Activated CD4-positive, alpha-beta T cell treated with anti-CD3 and anti-CD28 coated beads, Interleukin-2, amount 10 ng/mL, durations not matched to agents 24 days and 14 days (primary cell): ENCODE results near the gene COL19A1. TPM values are rescaled to one million over a fixed set of nuclear protein-coding genes. Genes with fewer than 3 reads are reported as not detected.
A peak's percentile ranks its signal among the peaks of the same experiment; 100 is the strongest.

ENCODE experiments used
- DNase-seq: peaks from one replicate; pipeline ENCODE4 v3.0.0; 2022
- H3K27ac Mint-ChIP-seq: one replicate; pipeline ENCODE4 v1.8.0; 2022; ENCODE audit warnings: mild to moderate bottlenecking, mixed read lengths
- H3K27me3 Mint-ChIP-seq: one replicate; pipeline ENCODE4 v1.8.0; 2022; ENCODE audit warnings: mixed read lengths
- H3K36me3 Mint-ChIP-seq: one replicate; pipeline ENCODE4 v1.8.0; 2022; ENCODE audit warnings: low read depth, mild to moderate bottlenecking, mixed read lengths
- H3K4me1 Mint-ChIP-seq: one replicate; pipeline ENCODE4 v1.8.0; 2021; ENCODE audit warnings: mixed read lengths
- H3K4me3 Mint-ChIP-seq: one replicate; pipeline ENCODE4 v1.8.0; 2022; ENCODE audit warnings: mild to moderate bottlenecking, moderate library complexity, mixed read lengths
- H3K9me3 Mint-ChIP-seq: one replicate; pipeline ENCODE4 v1.8.0; 2021; ENCODE audit warnings: mixed read lengths
- intact Hi-C: fragments of 100-400 bp; cut with micrococcal nuclease; formaldehyde crosslinking; loops from one replicate; pipeline ENCODE4 v1.15.1; 2023
- total RNA-seq: library from RNA; stranded (reverse); gene quantifications from 2 replicates; pipeline ENCODE4 v1.2.3, GENCODE V29; 2022

COL19A1 gene
- total RNA-seq, 1 donor from 2014 or later = not detected

DNA sequence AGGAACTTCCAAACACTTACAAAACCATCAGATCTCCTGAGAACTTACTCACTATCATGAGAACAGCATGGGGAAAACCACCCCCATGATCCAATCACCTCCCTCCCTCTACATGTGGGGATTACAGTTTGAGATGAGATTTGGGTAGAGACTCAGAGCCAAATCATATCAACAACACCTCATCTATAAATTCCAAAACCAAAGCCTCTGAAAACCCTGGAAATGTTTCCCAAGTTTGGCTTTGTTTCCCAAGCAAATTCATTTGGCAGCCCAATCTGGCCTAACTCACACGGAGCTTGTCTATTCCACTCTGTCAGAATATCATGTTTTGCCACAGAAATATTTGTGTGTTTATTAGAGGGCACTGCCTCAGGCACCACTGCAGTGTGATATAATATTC is 293.9 kb downstream of the COL19A1 start:
- H3K4me3 Mint-ChIP-seq = no peak overlapping the region
- DNase-seq = no peak
- peaks cover 8% of the 10 kb centered on the region for H3K27me3 Mint-ChIP-seq
- intact Hi-C loops = no loop called here
- H3K4me1 Mint-ChIP-seq = no peaks in the 10 kb centered on the region
- H3K36me3 Mint-ChIP-seq = no peaks in the 10 kb centered on the region
- H3K27ac Mint-ChIP-seq = no peak overlapping the region
- H3K9me3 Mint-ChIP-seq = no peaks in the 10 kb centered on the region

- no peak for DNase-seq
- Mint-ChIP-seq H3K36me3 (no peaks in the 10 kb centered on the region), H3K4me3 (no peak overlapping the region), H3K4me1 (no peaks in the 10 kb centered on the region), H3K27me3 (peaks cover 21% of the 10 kb centered on the region), H3K27ac (no peak overlapping the region), H3K9me3 (no peaks in the 10 kb centered on the region)
- intact Hi-C loops = no loop called here
Measured at GRCh38 chr6:70162972-70163371, 296.6 kb downstream of the COL19A1 start.

DNA sequence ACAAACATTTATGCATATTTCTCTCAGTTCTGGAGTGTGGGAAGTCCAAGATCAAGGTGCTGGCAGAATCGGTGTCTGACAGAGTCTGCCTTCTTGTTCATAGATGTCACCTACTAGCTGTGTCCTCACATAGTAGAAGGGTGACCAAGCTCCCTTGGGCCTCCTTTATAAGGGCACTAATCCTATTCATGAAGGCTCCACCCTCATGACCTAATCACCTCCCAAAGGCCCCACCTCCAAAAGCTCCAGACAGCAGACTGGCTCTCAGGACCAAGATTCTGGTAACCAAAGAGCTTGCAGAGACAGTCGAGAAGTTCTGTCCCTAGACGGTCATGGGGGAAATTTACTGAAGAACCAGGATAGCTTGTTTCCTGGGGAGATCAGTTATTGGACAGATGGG is 297.4 kb downstream of the COL19A1 start:
- H3K4me3 Mint-ChIP-seq = no peak overlapping the region
- no peaks in the 10 kb centered on the region for H3K9me3 Mint-ChIP-seq
- no peak for DNase-seq
- no peak overlapping the region for H3K27ac Mint-ChIP-seq
- no peaks in the 10 kb centered on the region for H3K4me1 Mint-ChIP-seq
- intact Hi-C loops = no loop called here
- H3K27me3 Mint-ChIP-seq = peaks cover 23% of the 10 kb centered on the region
- H3K36me3 Mint-ChIP-seq = no peaks in the 10 kb centered on the region

DNA sequence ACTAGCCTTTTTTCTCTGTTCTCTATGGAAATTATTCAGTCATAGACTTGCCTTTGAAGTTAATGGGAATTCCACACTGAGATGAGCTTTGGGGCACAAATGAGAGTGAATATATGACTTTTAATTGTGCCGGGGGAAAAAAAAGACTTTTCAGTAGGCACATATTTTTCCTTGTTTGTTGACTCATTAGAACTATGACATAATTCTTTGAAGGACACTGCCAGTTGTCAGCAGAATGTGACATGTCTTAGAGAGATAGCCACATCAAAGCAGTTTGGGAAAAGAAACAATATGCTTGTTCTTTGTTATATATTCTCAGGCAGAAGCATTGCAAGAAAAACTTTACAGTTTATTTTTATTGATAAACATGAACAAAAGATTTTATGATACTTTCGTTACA is 298.2 kb downstream of the COL19A1 start:
- Mint-ChIP-seq H3K9me3 (no peaks in the 10 kb centered on the region), H3K27me3 (peaks cover 25% of the 10 kb centered on the region), H3K4me1 (no peaks in the 10 kb centered on the region), H3K27ac (no peak overlapping the region), H3K4me3 (no peak overlapping the region), H3K36me3 (no peaks in the 10 kb centered on the region)
- no peak for DNase-seq
- intact Hi-C loops = no loop called here

DNA sequence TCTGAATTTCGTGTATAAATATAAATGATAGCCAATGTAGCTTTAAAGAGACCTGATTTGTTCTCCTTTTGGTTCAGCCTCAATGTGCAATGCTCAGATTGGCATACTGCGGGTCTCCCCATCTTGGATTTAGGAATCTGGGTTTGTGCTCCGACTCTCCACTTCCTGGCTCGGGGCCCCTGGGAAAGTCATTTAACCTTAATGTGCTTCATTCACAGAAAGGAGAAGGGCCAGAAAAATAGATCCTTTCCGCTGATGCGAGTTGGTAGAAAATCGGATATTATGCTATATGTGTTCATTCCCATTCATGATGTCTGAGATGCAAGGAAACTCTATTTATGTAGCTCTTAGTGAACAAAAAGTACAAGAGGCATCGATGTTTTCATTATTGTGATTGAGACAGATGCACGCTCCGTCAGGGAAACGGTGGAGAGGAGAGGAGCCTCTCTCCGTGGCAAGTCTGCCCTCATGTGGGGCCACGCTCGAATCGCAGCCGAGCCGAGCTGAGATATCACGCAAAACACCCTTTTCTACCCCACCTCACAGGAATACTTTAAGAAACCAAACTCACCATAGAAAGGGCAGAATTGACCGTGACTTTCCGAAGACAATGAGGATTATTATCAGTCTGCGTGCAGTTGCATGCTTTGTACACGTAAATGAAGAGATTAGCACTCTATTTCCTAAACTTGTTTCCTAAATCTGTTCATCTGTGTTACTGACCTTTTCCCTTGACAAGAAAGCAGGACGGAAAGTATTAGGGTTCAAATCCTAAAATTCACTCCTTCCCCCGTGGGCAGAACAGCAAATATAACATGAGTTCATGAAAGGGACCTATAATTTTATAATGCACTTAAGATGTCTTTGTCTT is 300.0 kb downstream of the COL19A1 start:
- Mint-ChIP-seq H3K9me3 (no peaks in the 10 kb centered on the region), H3K4me1 (no peaks in the 10 kb centered on the region), H3K27me3 (peaks cover 24% of the 10 kb centered on the region), H3K4me3 (no peak overlapping the region), H3K27ac (no peak overlapping the region), H3K36me3 (no peaks in the 10 kb centered on the region)
- DNase-seq = peak; percentile 77
- intact Hi-C loops = loop anchor here (5.0 kb wide), 1 partner anchor 329 kb away; no protein-coding TSS in a partner anchor

DNA sequence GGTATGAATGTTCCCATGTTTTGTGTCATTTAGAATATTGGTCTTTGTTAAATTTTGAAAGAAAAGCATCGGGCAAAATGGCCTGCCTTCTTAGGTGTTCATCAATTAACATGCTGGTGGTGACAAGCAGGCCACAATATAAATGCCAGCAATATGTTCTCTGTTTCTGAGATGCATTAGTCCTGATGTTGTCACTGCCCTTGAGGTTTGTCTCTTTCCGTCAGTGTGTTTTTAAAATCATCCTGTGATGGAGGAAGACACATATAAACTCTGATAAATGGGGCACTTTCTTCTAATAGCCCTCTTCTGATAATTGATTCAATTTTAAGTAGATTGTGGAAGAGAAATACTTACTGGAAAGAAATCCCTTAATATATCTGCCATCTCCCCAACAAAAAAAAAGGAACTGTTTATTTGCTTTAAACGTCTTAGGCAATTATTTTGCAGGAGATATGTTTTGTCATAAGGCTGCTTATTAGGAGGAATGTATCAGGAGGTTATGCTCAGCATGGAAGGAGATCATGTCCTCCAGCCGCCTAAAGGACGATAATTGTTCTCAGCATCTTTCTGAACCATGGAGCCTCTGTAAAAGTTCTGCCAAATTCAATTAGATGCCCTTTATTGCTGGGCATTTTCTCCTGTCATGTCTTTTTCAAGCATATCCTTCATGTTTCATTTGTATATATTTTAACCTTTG is 302.5 kb downstream of the COL19A1 start:
- intact Hi-C loops = loop anchor here (5.0 kb wide), 1 partner anchor 332 kb away; no protein-coding TSS in a partner anchor
- H3K27me3 Mint-ChIP-seq = peaks cover 24% of the 10 kb centered on the region
- H3K36me3 Mint-ChIP-seq = no peaks in the 10 kb centered on the region

GRCh38 chr6:70171236-70171635 is 304.9 kb downstream of the COL19A1 start:
- H3K27me3 Mint-ChIP-seq = peaks cover 20% of the 10 kb centered on the region
- H3K36me3 Mint-ChIP-seq = no peaks in the 10 kb centered on the region
- no peaks in the 10 kb centered on the region for H3K4me1 Mint-ChIP-seq
- H3K27ac Mint-ChIP-seq = no peak overlapping the region
- no peak overlapping the region for H3K4me3 Mint-ChIP-seq
- no peaks in the 10 kb centered on the region for H3K9me3 Mint-ChIP-seq
- DNase-seq = no peak
- intact Hi-C loops = no loop called here

More for the DNA sequence above, 302.5 kb downstream of the COL19A1 start:
- H3K27ac Mint-ChIP-seq = no peak overlapping the region
- H3K4me3 Mint-ChIP-seq = no peak overlapping the region
- no peaks in the 10 kb centered on the region for H3K9me3 Mint-ChIP-seq
- no peaks in the 10 kb centered on the region for H3K4me1 Mint-ChIP-seq
- DNase-seq = no peak

DNA sequence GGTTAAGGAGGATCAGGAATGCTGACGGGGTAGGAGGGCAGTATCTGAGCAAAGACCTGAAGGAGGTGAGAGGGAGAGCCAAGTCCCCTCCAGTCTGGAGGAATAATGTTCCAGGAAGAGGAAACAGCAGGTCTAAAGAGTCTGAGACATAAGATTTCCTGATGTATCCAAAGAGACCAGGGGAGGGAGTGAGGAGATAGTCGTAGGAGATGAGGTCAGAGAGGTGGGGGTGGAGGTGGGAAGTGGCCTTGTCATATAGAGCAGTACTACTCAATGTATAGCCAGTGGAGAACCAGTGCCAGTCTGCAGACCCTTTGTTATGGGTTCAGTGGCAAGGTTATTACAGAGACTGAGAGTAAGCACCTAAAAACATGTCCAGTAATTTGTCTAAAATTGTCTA is 305.9 kb downstream of the COL19A1 start:
- Mint-ChIP-seq H3K27ac (no peak overlapping the region), H3K4me1 (no peaks in the 10 kb centered on the region), H3K36me3 (no peaks in the 10 kb centered on the region), H3K9me3 (no peaks in the 10 kb centered on the region), H3K4me3 (no peak overlapping the region), H3K27me3 (peaks cover 11% of the 10 kb centered on the region)
- intact Hi-C loops = no loop called here
- DNase-seq = no peak

- Mint-ChIP-seq H3K4me3 (no peak overlapping the region), H3K27me3 (peaks cover 1% of the 10 kb centered on the region), H3K27ac (no peak overlapping the region), H3K36me3 (no peaks in the 10 kb centered on the region), H3K9me3 (no peaks in the 10 kb centered on the region), H3K4me1 (no peaks in the 10 kb centered on the region)
- intact Hi-C loops = no loop called here
- no peak for DNase-seq
Measured at GRCh38 chr6:70175770-70176169, 309.4 kb downstream of the COL19A1 start.

DNA sequence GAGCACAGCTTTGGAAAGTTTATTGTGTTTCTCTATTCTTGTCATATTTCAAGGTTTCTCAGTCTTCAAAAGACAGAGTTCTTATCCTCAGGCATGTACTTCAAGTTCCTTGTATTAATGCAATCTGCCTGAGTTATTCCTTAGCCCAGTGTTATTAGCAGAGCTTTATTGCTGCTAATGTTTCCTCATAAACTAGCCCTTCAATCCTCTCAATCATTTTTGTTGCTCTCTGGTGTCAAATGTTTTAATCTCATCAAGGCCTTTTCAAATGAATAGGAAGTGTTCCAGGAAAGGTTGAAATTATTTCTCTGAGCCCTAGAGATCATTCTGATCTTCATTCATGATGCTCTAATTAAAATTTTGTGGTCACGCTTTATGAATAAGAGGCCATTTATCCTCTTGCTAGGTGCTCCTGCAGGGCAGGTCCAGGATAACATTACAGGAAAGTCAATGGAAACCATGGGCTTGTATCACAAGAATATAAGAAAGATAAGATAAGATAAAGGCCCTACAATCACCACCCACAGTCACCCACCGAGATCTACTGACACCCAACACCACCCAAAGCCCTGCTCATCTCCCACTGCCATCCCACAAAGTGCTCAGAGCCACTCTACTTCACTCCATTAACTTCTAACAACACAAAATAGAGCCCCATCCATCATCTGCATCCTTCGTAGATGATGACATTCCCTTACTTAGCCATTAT is 310.6 kb downstream of the COL19A1 start:
- no peak overlapping the region for H3K27ac Mint-ChIP-seq
- H3K9me3 Mint-ChIP-seq = no peaks in the 10 kb centered on the region

DNA sequence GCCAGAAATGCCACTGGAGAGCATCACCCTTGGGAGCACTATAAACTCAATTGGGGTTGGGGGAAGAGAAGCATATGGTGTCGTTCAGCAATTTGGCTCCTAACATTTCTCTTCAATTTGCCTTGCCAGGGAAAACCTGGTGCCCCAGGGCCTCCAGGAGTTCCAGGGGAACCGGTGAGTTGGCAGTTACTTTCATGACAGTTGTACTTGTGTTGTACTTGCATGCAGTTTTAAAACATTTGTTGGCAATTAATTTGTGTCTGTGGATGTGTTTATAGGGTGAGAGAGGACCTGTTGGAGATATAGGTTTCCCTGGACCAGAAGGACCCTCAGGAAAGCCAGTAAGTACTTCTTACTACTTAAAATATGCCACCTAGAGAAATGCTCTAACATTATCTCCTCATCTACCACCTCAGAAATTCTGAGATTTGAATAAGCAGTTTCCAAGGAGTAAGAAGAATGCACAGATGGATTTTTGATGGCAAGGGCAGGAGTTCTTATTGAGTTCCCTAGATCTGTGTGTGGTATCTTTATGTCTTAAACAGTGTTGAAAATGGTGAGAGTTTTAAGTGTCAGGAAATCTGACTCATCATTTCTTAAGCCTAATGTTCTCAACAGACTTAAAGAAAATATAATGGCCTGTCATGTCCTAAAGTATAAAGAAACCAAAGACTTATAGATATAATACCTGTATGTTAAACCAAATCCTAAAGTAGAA is 314.0 kb downstream of the COL19A1 start:
- H3K27me3 Mint-ChIP-seq = no peaks in the 10 kb centered on the region
- no peak overlapping the region for H3K4me3 Mint-ChIP-seq
- H3K9me3 Mint-ChIP-seq = no peaks in the 10 kb centered on the region
- H3K4me1 Mint-ChIP-seq = peaks cover 3% of the 10 kb centered on the region
- H3K36me3 Mint-ChIP-seq = no peaks in the 10 kb centered on the region
- intact Hi-C loops = no loop called here
- DNase-seq = no peak
- no peak overlapping the region for H3K27ac Mint-ChIP-seq

More for the DNA sequence above, 310.6 kb downstream of the COL19A1 start:
- DNase-seq = no peak
- Mint-ChIP-seq H3K4me1 (peaks cover 3% of the 10 kb centered on the region), H3K36me3 (no peaks in the 10 kb centered on the region), H3K27me3 (no peaks in the 10 kb centered on the region), H3K4me3 (no peak overlapping the region)
- intact Hi-C loops = no loop called here

DNA sequence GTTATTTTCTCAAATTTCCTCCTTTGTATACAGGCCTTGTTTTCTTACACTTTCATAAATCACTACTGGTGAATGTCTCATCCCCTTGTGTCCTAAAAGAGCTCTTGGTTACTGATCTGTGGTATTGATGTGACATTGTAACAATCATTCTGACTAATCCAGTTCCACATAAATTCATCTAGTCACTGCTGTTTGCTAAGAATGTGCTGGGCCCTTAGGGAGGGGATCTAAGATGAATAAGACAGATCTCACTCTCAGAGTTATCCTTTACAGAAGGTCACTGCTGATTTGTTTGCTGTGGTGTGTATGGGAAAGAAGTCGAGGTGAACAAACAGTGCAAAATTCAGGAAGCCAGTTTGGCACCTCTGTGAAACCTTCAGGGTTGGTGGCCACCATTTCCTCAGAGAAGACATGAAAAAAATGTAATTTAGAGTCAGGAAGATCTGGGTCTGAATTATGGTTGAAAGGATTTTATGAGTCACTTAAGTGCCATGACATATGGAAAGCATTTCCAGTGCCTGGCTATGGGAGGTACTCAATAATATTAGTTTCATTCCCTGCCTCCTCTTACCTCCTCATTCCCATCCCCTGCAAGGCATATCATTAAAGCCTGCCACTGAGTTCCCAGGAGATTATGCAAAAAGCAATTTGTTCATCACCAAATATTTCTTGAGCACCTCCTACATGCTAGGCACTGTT is 314.7 kb downstream of the COL19A1 start:
- H3K36me3 Mint-ChIP-seq = no peaks in the 10 kb centered on the region
- no peak overlapping the region for H3K27ac Mint-ChIP-seq
- intact Hi-C loops = no loop called here
- no peaks in the 10 kb centered on the region for H3K27me3 Mint-ChIP-seq
- no peak overlapping the region for H3K4me3 Mint-ChIP-seq
- H3K9me3 Mint-ChIP-seq = no peaks in the 10 kb centered on the region
- no peak for DNase-seq
- H3K4me1 Mint-ChIP-seq = peaks cover 3% of the 10 kb centered on the region

DNA sequence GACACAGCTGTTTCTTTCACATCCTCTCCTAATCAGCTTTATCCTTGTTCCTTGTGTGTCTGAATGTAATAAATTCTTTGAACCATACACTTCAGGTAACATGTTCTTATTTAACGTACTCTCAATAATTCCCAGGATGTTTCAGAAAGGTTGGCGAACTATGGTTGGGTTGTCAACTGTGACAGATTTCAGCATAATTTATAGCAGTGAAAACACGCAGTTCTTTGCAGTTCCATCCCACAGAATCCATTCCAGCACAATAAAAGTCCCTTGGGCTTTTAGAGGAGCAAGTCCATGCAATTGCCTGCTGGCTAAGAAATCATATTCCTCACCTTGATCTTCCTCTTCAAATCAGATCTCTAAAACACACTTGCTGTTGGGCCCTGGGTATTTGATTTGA is 317.2 kb downstream of the COL19A1 start:
- no peaks in the 10 kb centered on the region for H3K9me3 Mint-ChIP-seq
- no peak overlapping the region for H3K4me3 Mint-ChIP-seq
- intact Hi-C loops = no loop called here
- no peak for DNase-seq
- H3K27me3 Mint-ChIP-seq = no peaks in the 10 kb centered on the region
- H3K27ac Mint-ChIP-seq = no peak overlapping the region
- peaks cover 3% of the 10 kb centered on the region for H3K4me1 Mint-ChIP-seq
- H3K36me3 Mint-ChIP-seq = no peaks in the 10 kb centered on the region
